Femur (tissue), 1 donor: ENCODE results near the gene NINJ2.

Source experiments
- DNase-seq: peaks from one replicate; pipeline ENCODE4 v3.0.0-alpha.2; 2017

NINJ2 gene

GRCh38 chr12:524167-524951 lies 138.9 kb downstream of the NINJ2 start:
- no peak for DNase-seq

- DNase-seq = no peak
Observed at GRCh38 chr12:522692-523378, 140.4 kb downstream of the NINJ2 start.

- DNase-seq = no peak
Observed at GRCh38 chr12:520119-520518, 143.1 kb downstream of the NINJ2 start.

- no peak for DNase-seq
Observed at GRCh38 chr12:517538-517937, 145.7 kb downstream of the NINJ2 start.
